Body of pancreas (tissue), 4 donors: ENCODE results near the gene UGT3A1. TPM values are rescaled to one million over a fixed set of nuclear protein-coding genes. Genes with fewer than 3 reads are reported as not detected.

Experiments used
- ATAC-seq: fragments of 150-250 bp; one replicate; pipeline ENCODE4 v1.9.1; 2016
- DNase-seq, 4 donors: peaks; one replicate each; pipeline ENCODE4 v3.0.0-alpha.2; 2019
- H3K27ac ChIP-seq, 4 donors: fragments of 200-600 bp; sonication (generic); 1 replicate in 3 of 4; 2 replicates in 1 of 4; pipeline versions ENCODE4 v1.5.1 to v1.6.1; 2016 to 2019; ENCODE audit warnings: mild to moderate bottlenecking in 1 of 4, mixed read lengths in 1 of 4, moderate library complexity in 1 of 4
- H3K27me3 ChIP-seq, 2 donors: fragments of 200-600 bp; sonication (generic); one replicate each; pipeline ENCODE4 v1.6.0; 2016; ENCODE audit warnings: mild to moderate bottlenecking in 1 of 2
- H3K36me3 ChIP-seq, 2 donors: fragments of 200-600 bp; sonication (generic); replicated peaks in 1 of 2; 2 replicates each; pipeline ENCODE4 v1.5.1; 2016; ENCODE audit warnings: low read depth in 2 of 2; ENCODE audit not compliant: insufficient read depth in 1 of 2
- H3K4me1 ChIP-seq: fragments of 200-600 bp; sonication (generic); one replicate; pipeline ENCODE4 v1.6.0; 2016
- H3K4me3 ChIP-seq, 2 donors: fragments of 200-600 bp; sonication (generic); 1 replicate in 1 of 2; 2 replicates in 1 of 2; pipeline ENCODE4 v1.5.1; 2016 to 2019
- H3K9me3 ChIP-seq, 3 donors: fragments of 200-600 bp; sonication (generic); 1 replicate in 2 of 3; 2 replicates in 1 of 3; pipeline ENCODE4 v1.5.1; 2016
- CTCF ChIP-seq, 7 experiments: fragments of 450-650 bp in 4 of 7; fragments of 200-600 bp in 3 of 7; sonication (generic) in 3 of 7; IDR thresholded peaks; one replicate each; pipeline ENCODE4 v1.5.1; 2016 to 2019; ENCODE audit warnings: antibody characterized with exemption in 7 of 7
- POLR2A ChIP-seq, 3 donors: fragments of 450-650 bp; IDR thresholded peaks; one replicate each; pipeline ENCODE4 v1.6.1; 2016; ENCODE audit warnings: antibody characterized with exemption in 3 of 3, mild to moderate bottlenecking in 2 of 3
- whole genome bisulfite sequencing, 2 donors: methylation state at CpG; one replicate each; pipeline ENCODE4 v1.1.5; 2017; 5-methylcytosine and 5-hydroxymethylcytosine counted together
- intact Hi-C: fragments of 100-400 bp; cut with DNase I; formaldehyde crosslinking; loops from one replicate; pipeline ENCODE4 v1.15.1; 2023
- total RNA-seq, 2 donors: library from RNA; depleted of rRNA; stranded (reverse); fragments of >200 nt; gene quantifications; one replicate each; pipeline ENCODE4 v1.1.0, GENCODE V29; 2016

Gene UGT3A1
- total RNA-seq, 2 donors from 2014 or later = not detected

- Histone ChIP-seq H3K9me3 (no peaks in the 10 kb centered on the region), H3K4me1 (peaks cover 5% of the 10 kb centered on the region), H3K4me3 (no peak overlapping the region), H3K27ac (no peak overlapping the region), H3K27me3 (peaks cover 0 to 14% of the 10 kb centered on the region in 2 donors), H3K36me3 (no peaks in the 10 kb centered on the region)
- TF ChIP-seq POLR2A (IDR thresholded peaks at IDR 0.05) (no peak), CTCF (IDR thresholded peaks at IDR 0.05) (peak in 6 of 7 experiments; percentile 26 to 43 (median 34))
- DNase-seq (peak; percentile 40 to 57 (median 44)), ATAC-seq (peak; percentile 41)
- 9 to 12% methylated on average over 15 to 21 of the region's 21 CpGs for WGBS, 2 donors
- intact Hi-C loops = loop anchor here (10.0 kb wide), 1 partner anchor 150 kb away; no protein-coding TSS in a partner anchor
Observed at GRCh38 chr5:35924950-35925722, 66.1 kb downstream of the UGT3A1 start.

GRCh38 chr5:35924122-35924949, 66.9 kb downstream of the UGT3A1 start:
- no peak for DNase-seq
- H3K36me3 ChIP-seq = no peaks in the 10 kb centered on the region
- peaks cover 0 to 14% of the 10 kb centered on the region in 2 donors for H3K27me3 ChIP-seq
- TF ChIP-seq POLR2A (IDR thresholded peaks at IDR 0.05) = no peak
- TF ChIP-seq CTCF (IDR thresholded peaks at IDR 0.05) = no peak
- no peak for ATAC-seq
- peaks cover 5% of the 10 kb centered on the region for H3K4me1 ChIP-seq
- no peak overlapping the region for H3K4me3 ChIP-seq
- intact Hi-C loops = loop anchor here (10.0 kb wide), 1 partner anchor 150 kb away; no protein-coding TSS in a partner anchor
- no peak overlapping the region for H3K27ac ChIP-seq
- 46 to 47% methylated on average over 10 of the region's 10 CpGs for WGBS, 2 donors
- peaks cover 0 to 7% (median 0%) of the 10 kb centered on the region in 3 donors for H3K9me3 ChIP-seq

GRCh38 chr5:35922468-35922867, 68.7 kb downstream of the UGT3A1 start:
- Histone ChIP-seq H3K9me3 (peaks cover 0 to 7% (median 0%) of the 10 kb centered on the region in 3 donors), H3K27me3 (peaks cover 0 to 14% of the 10 kb centered on the region in 2 donors), H3K4me3 (no peak overlapping the region), H3K4me1 (peaks cover 5% of the 10 kb centered on the region), H3K27ac (no peak overlapping the region), H3K36me3 (no peaks in the 10 kb centered on the region)
- intact Hi-C loops = loop anchor here (10.0 kb wide), 1 partner anchor 148 kb away; no protein-coding TSS in a partner anchor
- ATAC-seq (no peak), DNase-seq (no peak)
- TF ChIP-seq CTCF (IDR thresholded peaks at IDR 0.05) (no peak), POLR2A (IDR thresholded peaks at IDR 0.05) (no peak)
- WGBS, 2 donors = 45 to 49% methylated on average over 7 of the region's 7 CpGs

- WGBS, 2 donors = 32 to 53% methylated on average over 5 of the region's 5 CpGs
- peaks cover 0 to 7% (median 0%) of the 10 kb centered on the region in 3 donors for H3K9me3 ChIP-seq
- DNase-seq (no peak), ATAC-seq (no peak)
- no peak overlapping the region for H3K27ac ChIP-seq
- H3K4me3 ChIP-seq = no peak overlapping the region
- peaks cover 0 to 14% of the 10 kb centered on the region in 2 donors for H3K27me3 ChIP-seq
- peaks cover 5% of the 10 kb centered on the region for H3K4me1 ChIP-seq
- H3K36me3 ChIP-seq = no peaks in the 10 kb centered on the region
- intact Hi-C loops = loop anchor here (10.0 kb wide), 1 partner anchor 147 kb away; no protein-coding TSS in a partner anchor
- TF ChIP-seq POLR2A (IDR thresholded peaks at IDR 0.05) (no peak), CTCF (IDR thresholded peaks at IDR 0.05) (no peak)
Observed at GRCh38 chr5:35921930-35922329, 69.3 kb downstream of the UGT3A1 start.
